ENCODE measurements around the gene NRL.
A peak's percentile ranks its signal among the peaks of the same experiment; 100 is the strongest.

NRL gene

DNA sequence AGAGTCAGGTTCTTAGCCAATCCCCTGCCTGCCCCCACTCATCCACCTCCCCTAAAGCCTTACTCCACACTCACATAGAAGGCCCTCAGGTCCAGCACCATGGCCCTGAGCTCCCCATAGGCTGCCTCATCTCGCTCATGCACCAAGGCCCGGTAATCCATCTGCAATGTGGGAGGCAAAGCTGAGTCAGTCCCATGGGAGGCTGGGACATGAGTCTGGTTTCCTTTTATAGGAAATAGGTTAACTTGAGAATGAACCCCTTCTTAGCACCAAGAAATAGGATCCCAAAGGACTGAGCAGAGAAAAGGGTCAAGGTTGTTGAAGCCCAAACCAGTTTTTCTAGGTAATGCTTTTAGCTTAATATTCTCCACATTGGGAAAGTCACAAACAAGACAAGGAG, 28.8 kb upstream of the NRL start:
- DNase-seq, result no peak

DNA sequence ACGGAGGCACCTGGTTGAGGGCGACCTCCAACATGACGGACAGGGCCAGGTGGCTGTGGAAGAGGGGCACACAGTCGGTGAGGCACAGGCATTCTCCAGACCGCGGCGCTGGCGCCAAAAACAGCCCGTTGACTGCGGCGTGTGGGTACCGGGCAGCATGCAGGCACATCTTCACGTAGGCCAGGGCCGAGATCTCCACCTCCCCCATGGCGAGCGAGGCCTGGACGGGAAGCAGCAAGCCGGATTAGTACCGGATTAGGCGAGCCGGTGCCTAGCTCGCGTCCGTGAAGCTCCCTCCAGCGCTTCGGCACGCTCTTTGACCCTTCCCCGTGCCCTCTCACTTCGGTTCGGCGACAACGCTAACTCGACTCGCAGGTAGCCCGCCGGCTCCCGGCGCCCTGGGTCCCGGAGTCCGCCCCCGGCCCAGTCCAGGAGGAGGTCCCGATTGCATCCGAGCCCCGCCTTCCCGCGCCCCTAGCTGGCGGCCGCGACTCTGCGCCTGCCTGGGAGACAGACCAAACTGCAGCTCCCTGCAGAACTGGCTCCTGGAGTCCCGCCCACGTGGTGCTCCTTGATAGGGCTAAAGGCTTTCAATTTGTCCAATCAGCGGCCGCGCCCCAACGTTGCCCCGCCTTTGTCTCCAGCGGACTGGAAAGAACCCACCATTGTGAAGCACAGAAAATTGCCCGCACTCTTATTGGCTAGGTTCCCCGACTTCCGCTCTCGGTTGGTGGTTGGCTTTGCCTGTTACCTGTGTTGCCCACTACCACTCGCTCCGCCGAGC, 26.5 kb upstream of the NRL start, which contains the start of gene EMC9:
TSS of gene EMC9 (minus strand) at position 495 of the 784 bp plus-strand sequence. CDS start at position 208, 287 bp downstream.
- peak; percentile 99 to 100 for DNase-seq

DNA sequence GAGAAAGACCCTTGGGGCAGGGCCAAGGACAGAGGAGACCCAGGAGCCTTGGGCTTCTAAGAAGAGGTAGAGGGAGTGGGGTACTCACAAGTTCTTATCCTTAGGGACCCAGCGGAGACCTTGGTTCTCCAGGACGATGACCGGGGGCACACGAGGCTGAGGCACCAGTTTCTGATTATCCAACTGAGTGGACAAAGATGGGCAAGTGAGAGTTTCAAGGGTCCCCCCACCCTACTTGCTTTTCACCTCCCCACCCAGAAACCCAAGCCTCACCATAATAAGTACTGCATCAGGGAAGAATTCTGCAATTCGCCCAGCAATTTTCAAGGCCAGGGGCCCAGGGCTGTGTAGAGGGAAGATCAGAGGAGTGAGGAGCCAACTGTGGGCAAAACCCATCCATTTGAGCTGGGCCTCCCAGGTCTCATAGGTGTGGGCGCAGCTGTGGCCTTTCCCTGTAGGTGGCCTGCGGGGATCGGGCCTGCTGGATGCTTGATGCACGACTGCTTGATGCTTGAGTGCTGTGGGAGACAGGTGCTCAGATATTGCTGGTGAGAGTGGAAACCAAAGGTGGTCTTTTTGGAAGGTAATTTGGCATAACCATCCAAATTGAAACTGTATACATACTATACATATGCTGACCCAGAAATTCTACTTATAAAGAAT, 24.7 kb upstream of the NRL start:
- DNase-seq, result peak in 1 of 2 donors; percentile 30

DNA sequence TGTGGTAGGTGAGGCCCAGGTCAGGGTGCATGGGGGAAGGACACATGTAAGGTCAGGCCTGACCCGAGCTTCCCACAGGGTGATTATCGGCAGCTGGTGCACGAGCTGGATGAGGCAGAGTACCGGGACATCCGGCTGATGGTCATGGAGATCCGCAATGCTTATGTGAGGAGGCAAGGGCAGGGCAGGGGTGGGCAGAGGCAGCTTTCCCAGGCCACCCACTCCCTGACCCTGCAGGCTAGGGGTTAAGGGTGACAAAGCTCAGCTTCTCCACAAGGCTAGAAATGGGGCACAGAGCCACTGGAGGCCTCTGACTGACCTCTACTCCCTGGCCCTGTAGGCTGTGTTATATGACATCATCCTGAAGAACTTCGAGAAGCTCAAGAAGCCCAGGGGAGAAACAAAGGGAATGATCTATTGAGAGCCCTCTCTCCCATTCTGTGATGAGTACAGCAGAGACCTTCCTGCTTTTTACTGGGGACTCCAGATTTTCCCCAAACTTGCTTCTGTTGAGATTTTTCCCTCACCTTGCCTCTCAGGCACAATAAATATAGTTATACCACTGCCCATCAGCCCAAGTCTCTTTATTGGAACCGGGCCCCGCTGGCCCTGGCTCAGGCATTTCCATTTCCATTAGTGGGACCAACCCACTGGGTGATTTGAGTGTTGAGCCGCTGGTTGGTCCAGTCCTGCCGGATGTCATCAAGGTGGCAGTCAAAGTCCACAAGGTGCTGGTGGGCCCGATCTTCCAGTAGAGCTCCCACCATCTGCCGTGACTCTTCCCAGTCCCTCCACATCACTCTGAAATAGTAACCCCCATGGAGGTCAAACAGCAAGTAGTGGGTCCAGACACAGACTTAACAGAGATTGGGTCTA, 23.9 kb upstream of the NRL start:
- no peak for DNase-seq

DNA sequence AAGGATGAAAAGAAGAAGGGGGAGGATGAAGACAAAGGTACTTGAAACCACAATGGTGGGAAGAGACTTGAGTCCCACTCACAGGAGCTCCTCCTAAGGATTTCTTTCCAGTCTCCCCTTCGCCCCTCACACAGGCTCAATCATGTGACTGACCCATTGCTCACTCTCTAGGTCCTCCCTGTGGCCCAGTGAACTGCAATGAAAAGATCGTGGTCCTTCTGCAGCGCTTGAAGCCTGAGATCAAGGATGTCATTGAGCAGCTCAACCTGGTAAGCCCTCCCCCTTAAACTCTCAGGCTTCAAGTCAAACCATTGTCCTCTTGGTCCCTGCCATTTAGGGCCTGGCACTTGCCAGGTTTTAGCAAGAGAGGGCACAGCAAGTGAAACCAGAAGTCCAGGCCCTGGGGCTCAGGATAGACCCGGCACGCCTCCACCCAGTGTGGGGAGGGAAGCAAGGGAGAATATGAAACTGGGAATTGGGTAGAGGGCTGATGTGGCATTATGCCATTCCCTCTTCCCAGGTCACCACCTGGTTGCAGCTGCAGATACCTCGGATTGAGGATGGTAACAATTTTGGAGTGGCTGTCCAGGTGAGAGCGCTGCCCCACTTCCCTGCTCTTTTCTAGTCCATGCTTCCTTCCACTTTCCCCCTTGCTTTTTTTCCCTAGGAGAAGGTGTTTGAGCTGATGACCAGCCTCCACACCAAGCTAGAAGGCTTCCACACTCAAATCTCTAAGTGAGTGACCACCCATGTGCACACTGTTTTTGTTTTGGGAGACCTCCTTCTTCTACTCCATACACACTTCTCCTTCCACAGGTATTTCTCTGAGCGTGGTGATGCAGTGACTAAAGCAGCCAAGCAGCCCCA, 23.0 kb upstream of the NRL start:
- no peak for DNase-seq

DNA sequence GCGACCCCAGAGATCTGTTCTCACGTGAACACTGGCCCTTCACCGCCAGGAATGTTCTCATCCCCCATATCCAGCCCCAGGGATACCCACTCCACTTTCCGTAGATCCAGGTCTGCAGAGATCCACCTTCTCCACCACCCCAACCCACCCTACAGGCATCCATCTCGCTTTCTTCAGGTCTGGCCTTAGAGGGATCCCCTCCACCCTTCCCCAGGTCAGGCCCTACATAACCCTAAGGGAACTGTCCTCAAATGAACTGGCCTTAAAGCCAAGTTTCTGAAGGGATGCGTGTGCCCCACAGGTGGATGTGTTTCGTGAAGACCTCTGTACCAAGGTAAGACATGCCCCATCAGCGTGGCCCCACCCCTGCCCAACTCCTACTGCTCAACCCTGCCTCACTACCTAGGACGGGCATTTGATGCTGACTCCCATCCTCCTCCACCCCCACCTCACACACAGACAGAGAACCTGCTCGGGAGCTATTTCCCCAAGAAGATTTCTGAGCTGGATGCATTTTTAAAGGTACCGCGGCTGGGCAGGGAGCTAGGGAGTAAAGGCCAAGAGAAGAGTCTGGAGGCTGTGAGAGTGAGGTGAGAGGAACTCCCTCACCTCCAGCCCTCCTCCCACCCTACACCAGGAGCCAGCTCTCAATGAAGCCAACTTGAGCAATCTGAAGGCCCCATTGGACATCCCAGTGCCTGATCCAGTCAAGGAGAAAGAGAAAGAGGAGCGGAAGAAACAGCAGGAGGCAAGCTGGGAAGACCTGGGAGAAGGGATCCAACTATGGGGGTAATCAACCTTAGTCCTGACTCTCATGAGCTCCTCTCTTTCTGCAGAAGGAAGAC, 22.2 kb upstream of the NRL start:
- DNase-seq, result no peak

DNA sequence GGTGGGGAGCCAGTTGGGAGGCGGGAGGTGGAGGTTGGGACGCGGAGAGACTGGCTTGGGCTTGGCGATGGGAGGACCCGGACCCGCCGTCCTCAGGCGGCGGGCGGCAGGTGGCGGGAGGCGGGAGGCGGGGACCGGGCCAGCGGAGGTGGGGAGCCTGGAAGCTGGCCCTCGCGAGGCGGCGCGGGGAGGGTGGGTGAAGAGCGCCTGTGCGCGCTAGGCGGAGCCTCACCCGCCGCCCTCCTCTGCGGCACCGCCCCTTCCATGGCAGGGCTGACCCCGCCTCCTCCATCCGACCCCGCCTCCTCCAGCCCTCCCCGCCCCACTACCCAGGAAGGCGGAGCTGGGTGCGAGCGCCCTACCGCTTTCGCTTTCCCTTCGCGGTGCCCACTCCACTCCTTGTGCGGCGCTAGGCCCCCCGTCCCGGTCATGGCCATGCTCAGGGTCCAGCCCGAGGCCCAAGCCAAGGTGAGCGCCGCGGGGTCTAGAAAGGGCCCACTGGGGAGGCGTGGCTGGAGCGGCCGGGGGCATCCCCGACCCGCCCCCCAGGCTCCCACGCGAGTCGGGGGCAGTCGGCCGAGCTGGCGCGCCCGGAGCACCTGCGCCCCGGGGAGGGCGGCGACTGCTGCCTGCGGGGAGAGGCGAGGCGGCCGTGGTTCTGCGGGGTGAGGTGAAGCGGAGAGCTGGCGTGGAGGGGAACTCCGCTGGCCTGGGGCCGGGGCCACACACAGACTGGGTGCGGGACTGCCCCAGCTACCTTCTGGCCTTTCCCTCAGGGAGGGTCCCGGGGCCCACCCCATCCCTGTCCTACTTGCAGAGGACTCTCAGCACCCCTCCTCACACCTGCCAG, 21.3 kb upstream of the NRL start, which contains the start of gene PSME1:
TSS of gene PSME1 (plus strand) at position 361 of the 850 bp plus-strand sequence. CDS start at position 430, 69 bp downstream.
- peak; percentile 91 to 96 for DNase-seq

DNA sequence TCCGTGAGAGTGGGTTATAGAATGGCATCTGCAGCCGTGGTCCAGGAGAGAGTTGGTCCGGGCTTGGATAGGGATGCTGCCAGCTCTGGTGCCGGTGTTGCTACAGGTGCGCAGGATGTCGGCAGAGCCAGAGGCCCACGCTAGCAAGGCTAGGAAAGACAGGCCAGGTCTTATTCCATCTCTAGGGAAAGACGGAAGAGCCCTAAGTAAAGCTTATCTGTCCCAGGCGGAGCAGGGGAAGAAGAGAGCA, 20.8 kb upstream of the NRL start:
- DNase-seq, result no peak

DNA sequence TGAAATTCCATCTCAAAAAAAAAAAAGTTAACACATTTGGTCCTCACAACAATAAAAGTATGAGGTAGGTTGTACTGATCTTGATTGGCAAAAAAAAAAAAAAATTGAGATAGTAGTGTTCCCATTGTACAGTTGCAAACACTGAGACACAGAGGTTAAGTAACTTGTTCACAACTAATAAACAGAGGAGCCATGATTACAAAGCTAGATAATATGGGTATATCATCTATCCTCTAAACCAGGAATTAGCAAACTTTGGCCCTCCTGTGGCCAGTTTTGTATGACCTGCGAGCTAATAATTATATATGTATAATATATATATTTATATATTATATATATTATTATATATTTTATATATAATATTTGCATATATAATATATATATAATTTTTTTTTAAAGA, 19.0 kb upstream of the NRL start:
- DNase-seq, result no peak

DNA sequence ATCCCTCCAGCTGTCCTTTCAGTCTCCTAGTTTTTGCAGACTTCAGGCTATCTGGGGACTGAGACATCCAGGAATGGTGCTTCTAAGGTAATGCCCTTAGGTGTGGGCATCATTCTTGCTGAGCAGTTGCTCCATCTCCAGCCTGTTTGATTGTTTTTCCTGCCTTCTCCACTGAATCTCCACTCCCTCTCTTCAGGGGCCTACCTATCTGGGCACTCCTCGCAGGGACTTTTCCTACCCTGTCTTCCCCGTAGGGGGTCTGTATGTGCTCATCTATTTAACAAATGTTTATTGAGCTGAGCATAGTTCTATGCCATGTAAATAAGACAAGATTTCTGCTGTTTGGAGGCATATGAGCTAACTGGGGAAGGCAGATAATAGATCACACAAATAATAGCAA, 18.2 kb upstream of the NRL start:
- DNase-seq, result no peak

DNA sequence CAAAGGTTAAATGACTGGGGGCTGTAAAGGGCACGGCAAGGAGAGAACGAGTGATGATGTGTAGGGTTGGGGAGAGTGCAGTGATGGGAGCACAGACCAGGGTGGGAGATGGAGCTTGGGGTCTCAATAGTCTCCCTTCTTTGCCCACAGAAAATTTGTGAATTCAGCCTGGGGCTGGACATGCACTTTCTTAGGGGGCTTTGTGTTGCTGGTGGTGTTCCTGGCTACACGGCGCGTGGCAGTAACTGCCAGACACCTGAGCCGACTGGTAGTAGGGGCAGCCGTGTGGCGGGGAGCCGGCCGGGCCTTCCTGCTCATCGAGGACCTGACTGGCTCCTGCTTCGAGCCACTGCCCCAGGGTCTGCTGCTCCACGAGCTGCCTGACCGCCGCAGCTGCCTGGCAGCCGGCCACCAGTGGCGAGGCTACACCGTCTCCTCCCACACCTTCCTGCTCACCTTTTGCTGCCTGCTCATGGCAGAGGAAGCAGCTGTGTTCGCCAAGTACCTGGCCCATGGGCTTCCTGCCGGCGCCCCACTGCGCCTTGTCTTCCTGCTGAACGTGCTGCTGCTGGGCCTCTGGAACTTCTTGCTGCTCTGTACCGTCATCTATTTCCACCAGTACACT, 17.4 kb upstream of the NRL start:
- DNase-seq, result peak in 1 of 2 donors; percentile 33

DNA sequence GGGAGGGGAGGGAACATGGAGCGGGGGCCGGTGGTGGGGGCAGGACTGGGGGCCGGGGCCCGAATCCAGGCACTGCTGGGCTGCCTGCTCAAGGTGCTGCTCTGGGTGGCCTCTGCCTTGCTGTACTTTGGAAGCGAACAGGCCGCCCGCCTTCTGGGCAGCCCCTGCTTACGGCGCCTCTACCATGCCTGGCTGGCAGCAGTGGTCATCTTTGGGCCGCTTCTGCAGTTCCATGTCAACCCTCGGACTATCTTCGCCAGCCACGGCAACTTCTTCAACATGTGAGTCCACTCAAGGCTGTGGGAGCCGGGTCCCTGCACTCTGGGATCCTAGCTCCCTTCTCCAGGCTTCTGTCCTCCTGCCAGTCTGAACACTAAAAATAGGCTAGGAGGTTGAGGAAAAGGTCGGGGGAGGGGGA, 16.8 kb upstream of the NRL start:
- DNase-seq, result no peak

DNA sequence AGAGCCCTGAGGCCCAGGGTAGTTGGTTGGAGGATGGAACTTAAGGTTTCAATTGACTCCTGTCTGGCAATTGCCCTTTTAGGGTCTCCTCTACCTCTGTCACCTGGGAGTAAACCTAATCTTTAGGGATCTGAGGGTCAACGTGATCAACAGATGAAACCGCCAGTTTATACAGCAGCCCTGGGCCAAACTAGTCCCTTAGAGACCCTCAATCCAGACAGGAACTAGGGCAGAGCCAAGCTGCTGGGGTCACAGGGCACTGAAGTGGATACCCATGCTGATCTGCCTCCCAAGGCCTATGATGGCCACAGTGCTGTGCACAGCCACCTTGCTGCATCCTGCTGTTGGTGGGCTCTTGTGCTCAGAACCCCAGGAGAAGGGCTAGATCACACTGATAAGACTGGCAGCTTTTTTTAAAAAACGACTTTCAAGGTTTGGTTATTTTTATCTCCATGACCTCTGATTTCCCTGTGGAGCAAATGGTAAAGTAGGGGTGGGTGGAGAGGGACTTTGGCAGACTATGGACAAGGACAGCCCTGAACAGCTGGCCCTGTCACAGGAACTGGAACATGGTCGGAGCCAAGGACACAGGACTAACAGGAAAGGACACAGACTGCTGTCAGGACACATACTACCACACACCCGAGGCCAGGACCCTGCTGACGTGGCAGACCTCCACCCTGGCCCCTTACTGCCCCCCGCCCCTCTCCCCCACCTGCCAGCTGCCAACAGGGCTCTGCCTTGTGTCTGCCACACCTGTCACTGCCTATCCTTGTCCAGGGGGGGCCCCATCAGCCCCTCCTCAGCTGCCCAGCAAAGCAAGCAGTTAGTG, 16.2 kb upstream of the NRL start:
- no peak for DNase-seq

DNA sequence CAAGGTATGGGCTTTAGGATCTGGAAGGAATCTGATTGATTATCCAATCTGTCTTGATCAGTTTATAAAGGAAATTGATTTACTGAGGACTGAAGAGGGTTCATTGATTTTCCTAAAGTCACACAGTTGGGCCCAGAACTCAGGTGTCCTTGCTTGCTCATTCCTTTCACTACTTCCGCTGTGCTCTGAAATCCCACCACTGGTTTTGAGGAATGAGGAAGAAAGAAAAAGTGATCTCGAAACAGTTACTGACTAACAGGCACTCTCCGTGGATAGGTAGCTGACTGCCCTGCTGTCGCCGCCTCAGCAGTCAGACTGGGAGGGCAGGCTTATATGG, 15.6 kb upstream of the NRL start, which contains the start of gene FITM1:
TSS of gene FITM1 (plus strand) at position 280 of the 337 bp plus-strand sequence. CDS start 905 bp downstream, outside the sequence.
- no peak for DNase-seq

DNA sequence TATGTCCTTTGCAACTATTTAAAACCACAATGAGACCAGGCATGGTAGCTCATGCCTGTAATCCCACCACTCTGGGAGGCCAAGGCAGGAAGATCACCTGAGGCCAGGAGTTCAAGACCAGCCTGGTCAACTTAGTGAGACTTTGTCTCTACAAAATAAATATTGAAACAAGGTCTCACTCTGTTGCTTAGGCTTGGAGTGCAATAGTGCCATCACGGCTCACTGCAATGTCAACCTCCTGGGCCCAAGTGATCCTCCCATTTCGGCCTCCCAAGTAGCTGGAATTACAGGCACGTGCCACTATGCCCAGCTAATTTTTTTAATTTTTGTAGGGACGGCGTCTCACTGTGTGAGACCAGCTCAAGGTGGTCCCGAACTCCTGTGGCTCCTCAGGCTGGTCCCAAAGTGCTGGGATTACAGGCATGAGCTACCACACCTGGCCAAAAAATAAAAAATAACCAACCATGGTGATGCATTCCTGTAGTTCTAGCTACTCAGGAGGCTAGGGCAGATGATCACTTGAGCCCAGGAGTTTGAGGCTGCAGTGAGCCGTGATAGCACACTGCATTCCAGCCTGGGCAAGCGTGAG, 14.8 kb upstream of the NRL start:
- no peak for DNase-seq

DNA sequence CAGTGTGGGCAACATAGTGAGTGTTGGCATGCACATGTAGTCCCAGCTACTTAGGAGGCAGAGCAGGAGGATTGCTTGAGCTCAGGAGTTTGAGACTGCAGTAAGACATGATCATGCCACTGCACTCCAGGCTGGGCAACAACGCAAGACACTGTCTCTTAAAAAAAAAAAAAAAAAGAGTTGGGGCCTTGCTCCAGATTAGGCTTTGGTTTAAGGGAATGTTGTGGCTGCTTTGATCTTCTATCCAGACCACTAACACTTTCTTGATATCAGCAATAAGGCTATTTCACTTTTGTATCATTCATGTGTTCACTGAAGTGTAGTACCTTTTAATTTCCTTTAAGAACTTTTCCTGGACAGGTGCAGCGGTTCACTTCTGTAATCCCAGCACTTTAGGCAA, 12.9 kb upstream of the NRL start:
- no peak for DNase-seq

DNA sequence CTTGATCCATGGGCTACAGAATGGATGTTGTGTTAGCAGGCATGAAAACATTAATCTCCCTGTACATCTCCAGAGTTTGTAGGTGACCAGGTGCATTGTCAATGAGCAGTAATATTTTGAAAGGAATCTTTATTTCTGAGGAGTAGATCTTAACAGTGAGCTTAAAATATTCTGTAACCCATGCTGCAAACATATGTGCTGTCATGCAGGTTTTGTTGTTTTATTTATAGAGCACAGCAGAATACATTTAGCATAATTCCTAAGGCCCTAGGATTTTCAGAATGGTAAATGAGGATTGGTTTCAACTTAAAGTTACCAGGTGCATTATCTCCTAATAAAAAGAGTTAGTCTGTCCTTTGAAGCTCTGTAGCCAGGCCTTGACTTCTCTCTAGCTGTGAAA, 12.2 kb upstream of the NRL start:
- DNase-seq, result no peak

All from CD4-positive, alpha-beta T cell treated with Interferon alpha-2 for 1 hour (primary cell).